ENCODE data around the gene PCDH8.
"Not testable (repeated sequence)": the region's sequence is repeated elsewhere in the genome, so short reads cannot be mapped to it uniquely, and the experiment has no call there.

Gene PCDH8

DNA sequence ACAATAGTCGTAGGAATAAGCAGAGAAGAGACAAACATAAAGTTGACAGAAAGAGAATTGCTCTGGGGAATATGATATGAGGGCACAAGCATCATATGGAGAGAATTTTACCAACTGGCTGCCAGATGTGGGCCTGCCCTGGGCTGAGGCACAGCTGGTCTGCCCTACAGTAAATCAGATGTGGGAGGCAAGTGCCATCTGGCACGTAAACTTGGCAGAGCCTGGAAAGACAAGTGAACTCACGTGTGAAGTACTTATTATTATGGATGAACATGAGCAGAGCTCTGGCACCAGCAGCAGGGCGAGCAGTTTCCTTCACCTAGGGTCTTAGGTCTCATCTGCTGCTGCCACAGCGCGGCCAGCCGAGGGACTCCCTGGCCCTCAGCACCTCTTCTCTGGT lies 20.6 kb downstream of the PCDH8 start:
- no peak for DNase-seq (ENCODE audit: low read depth)
- in situ Hi-C loops (cut with HindIII; ENCODE audit: low sequenced_read_pairs) = no loop called here
- TF ChIP-seq, protein P1, sequence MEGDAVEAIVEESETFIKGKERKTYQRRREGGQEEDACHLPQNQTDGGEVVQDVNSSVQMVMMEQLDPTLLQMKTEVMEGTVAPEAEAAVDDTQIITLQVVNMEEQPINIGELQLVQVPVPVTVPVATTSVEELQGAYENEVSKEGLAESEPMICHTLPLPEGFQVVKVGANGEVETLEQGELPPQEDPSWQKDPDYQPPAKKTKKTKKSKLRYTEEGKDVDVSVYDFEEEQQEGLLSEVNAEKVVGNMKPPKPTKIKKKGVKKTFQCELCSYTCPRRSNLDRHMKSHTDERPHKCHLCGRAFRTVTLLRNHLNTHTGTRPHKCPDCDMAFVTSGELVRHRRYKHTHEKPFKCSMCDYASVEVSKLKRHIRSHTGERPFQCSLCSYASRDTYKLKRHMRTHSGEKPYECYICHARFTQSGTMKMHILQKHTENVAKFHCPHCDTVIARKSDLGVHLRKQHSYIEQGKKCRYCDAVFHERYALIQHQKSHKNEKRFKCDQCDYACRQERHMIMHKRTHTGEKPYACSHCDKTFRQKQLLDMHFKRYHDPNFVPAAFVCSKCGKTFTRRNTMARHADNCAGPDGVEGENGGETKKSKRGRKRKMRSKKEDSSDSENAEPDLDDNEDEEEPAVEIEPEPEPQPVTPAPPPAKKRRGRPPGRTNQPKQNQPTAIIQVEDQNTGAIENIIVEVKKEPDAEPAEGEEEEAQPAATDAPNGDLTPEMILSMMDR (IDR thresholded peaks at IDR 0.05; ENCODE audit: low read depth, low read length, missing control alignments) = no peak
- H3K4me3 ChIP-seq (ENCODE audit: low read depth, low read length) = no peak overlapping the region

DNA sequence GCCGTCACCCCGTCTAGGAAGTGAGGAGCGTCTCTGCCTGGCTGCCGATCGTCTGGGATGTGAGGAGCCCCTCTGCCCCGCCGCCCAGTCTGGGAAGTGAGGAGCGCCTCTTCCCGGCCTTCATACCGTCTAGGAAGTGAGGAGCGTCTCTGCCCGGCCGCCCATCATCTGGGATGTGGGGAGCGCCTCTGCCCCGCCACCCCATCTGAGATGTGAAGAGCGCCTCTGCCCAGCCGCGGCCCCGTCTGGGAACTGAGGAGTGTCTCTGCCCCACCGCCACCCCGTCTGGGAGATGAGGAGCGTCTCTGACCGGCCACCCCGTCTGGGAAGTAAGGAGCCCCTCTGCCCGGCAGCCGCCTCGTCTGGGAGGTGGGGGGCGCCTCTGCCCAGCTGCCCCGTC lies 30.6 kb downstream of the PCDH8 start:
- in situ Hi-C loops (cut with HindIII; ENCODE audit: low sequenced_read_pairs); DNase-seq (ENCODE audit: low read depth); H3K4me3 ChIP-seq (ENCODE audit: low read depth, low read length): not testable (repeated sequence)

DNA sequence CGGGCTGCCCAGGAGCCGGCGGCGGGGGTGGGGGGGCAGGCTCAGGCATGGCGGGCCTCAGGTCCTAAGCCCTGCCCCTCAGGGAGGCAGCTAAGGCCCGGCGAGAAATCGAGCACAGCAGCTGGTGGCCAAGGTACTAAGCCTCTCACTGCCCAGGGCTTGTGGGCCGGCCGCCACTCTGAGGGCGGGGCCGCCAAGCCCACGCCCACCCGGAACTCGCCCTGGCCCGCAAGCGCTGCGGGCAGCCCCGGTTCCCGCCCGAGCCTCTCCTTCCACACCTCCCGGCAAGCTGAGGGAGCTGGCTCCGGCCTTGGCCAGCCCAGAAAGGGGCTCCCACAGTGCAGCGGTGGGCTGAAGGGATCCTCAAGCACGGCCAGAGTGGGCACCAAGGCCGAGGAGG lies 33.1 kb downstream of the PCDH8 start:
- in situ Hi-C loops (cut with HindIII; ENCODE audit: low sequenced_read_pairs) = no loop called here
- DNase-seq (ENCODE audit: low read depth) = no peak
- TF ChIP-seq, protein P1 (IDR thresholded peaks at IDR 0.05; ENCODE audit: low read depth, low read length, missing control alignments) = no peak
- no peak overlapping the region for H3K4me3 ChIP-seq (ENCODE audit: low read depth, low read length)

DNA sequence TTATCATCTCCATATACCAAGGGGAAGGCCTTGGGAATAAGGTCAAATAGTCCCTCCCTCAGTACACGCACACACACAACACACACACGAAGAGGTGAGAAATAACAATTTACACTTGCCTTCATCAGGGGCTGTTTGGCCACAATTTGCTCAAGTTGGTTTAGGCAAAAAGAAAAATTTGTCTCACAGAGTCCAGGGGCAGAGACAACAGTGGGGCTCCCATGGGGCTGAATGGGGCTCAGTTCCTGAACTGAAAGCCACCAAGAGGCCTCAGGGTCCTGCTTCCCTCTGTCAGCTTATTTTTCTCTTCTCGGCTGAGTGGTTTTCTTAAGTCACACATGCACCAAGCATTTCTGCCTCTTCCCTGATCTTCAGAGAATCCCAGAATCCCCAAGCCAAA lies 35.5 kb downstream of the PCDH8 start:
- DNase-seq (ENCODE audit: low read depth) = no peak
- TF ChIP-seq, protein P1 (IDR thresholded peaks at IDR 0.05; ENCODE audit: low read depth, low read length, missing control alignments) = no peak
- in situ Hi-C loops (cut with HindIII; ENCODE audit: low sequenced_read_pairs) = no loop called here
- H3K4me3 ChIP-seq (ENCODE audit: low read depth, low read length) = no peak overlapping the region

DNA sequence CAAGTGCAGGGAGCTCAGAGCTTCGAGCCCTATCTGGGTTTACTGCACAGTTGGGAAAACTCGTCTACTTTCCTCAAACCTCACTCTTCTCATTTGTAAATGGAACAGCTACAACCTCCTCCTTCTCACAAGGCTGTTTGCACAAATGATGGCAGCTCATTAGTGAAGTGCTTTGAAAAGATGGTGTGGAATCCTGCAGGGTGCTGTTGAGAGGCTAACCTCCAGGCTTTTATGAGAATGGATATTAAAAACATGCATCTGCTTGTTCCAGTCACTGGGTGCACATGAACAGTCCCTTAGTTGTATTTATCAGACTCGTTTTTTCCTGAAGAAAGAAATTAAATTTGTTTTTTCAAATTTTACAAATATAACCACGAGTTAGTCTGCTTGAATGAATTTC lies 36.6 kb downstream of the PCDH8 start:
- H3K4me3 ChIP-seq (ENCODE audit: low read depth, low read length) = no peak overlapping the region
- in situ Hi-C loops (cut with HindIII; ENCODE audit: low sequenced_read_pairs) = no loop called here
- TF ChIP-seq, protein P1 (IDR thresholded peaks at IDR 0.05; ENCODE audit: low read depth, low read length, missing control alignments) = no peak
- DNase-seq (ENCODE audit: low read depth) = no peak

DNA sequence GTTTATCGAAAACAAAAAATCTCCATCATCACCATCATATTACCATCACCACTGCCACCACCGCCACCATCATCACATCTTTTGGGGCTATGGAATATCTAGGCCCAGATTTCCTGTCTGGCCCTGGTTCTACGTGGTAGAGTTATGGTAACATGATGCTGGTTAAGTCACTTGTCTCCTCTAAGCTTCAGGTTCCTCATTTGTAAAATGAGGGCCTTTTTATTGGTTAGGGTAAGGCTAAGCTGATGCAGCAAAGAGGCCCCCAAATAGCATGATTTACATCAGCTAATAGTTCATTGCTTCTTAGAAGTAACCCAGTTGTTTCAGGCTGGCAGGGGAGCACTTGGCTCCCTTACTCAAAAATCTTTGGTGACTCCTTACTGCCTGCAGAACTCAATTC lies 37.9 kb downstream of the PCDH8 start:
- DNase-seq (ENCODE audit: low read depth) = no peak
- H3K4me3 ChIP-seq (ENCODE audit: low read depth, low read length) = no peak overlapping the region
- in situ Hi-C loops (cut with HindIII; ENCODE audit: low sequenced_read_pairs) = no loop called here
- TF ChIP-seq, protein P1 (IDR thresholded peaks at IDR 0.05; ENCODE audit: low read depth, low read length, missing control alignments) = no peak

DNA sequence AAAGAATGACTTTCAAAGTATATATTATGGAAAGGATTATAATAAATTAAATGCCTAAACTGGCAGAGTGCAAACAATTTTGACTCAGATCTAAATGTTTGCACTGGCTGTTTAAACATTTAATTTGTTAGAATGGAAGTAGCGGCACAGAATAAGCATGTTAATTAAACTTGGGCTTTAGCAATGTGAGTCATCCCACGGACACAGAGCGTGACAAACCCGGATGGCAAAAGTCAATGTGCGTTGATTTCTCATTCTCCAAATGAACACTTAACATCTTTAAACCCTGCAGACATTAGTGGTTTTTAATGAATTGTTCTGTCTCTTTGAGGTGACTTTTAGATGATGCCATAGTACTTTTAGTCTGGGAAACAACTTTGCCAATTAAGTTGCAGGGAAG lies 38.4 kb downstream of the PCDH8 start:
- TF ChIP-seq, protein P1 (IDR thresholded peaks at IDR 0.05; ENCODE audit: low read depth, low read length, missing control alignments) = no peak
- no peak overlapping the region for H3K4me3 ChIP-seq (ENCODE audit: low read depth, low read length)
- DNase-seq (ENCODE audit: low read depth) = no peak
- in situ Hi-C loops (cut with HindIII; ENCODE audit: low sequenced_read_pairs) = no loop called here

All from astrocyte of the cerebellum (primary cell).